Left lung (tissue), 10 donors: ENCODE measurements around the gene UBE3B. TPM values are rescaled to one million over a fixed set of nuclear protein-coding genes. Genes with fewer than 3 reads are reported as not detected.

Source experiments
- ATAC-seq: fragments of 200-7000 bp; cut with Tn5 transposase; one replicate; pipeline ENCODE4 v1.9.1; 2020; ENCODE audit warnings: moderate library complexity
- DNase-seq, 4 donors: peaks; one replicate each; pipeline ENCODE4 v3.0.0-alpha.2; 2013 to 2020
- H3K27ac ChIP-seq, 2 donors: fragments of 200-600 bp; sonication (generic) in 1 of 2; one replicate each; pipeline versions ENCODE4 v1.5.0 to v1.8.0; 2020 to 2021
- H3K27me3 ChIP-seq, 2 donors: fragments of 200-600 bp; sonication (generic) in 1 of 2; one replicate each; pipeline versions ENCODE4 v1.5.0 to v1.8.0; 2020 to 2021
- H3K36me3 ChIP-seq, 2 donors: fragments of 200-600 bp; sonication (generic) in 1 of 2; one replicate each; pipeline versions ENCODE4 v1.5.0 to v1.8.0; 2020 to 2021
- H3K4me1 ChIP-seq, 2 donors: fragments of 200-600 bp; one replicate each; pipeline ENCODE4 v1.8.0; 2021
- H3K4me3 ChIP-seq, 2 donors: fragments of 200-600 bp; sonication (generic) in 1 of 2; one replicate each; pipeline versions ENCODE4 v1.5.0 to v1.8.0; 2020 to 2021; ENCODE audit warnings: mild to moderate bottlenecking in 1 of 2
- H3K9me3 ChIP-seq, 2 donors: fragments of 200-600 bp; sonication (generic) in 1 of 2; one replicate each; pipeline versions ENCODE4 v1.5.0 to v1.8.0; 2020 to 2021
- CTCF ChIP-seq, 2 donors: fragments of 200-600 bp; sonication (generic) in 1 of 2; IDR thresholded peaks; one replicate each; pipeline versions ENCODE4 v1.5.0 to v1.8.0; 2021; ENCODE audit warnings: antibody characterized with exemption in 2 of 2
- intact Hi-C, 2 donors: fragments of 100-400 bp; cut with DNase I; formaldehyde crosslinking; loops; one replicate each; pipeline versions ENCODE4 v1.11.2 to v1.14.2; 2022
- polyA plus RNA-seq, 6 donors: library from polyadenylated mRNA; unstranded; fragments of 120-200 nt; gene quantifications; one replicate each; pipeline ENCODE4 v1.2.1, GENCODE V29; 2013; ENCODE audit not compliant: insufficient read length in 6 of 6
- total RNA-seq, 2 donors: library from RNA; stranded (reverse); fragmentation: NEBNext Ultra II Directional; extraction: Animal tissue kit (Norgen Biotek cat#: 25700); gene quantifications; one replicate each; pipeline ENCODE4 v1.2.1, GENCODE V29; 2021
- donor health status: DM: no; HTN: yes; CAD: no.
- donor health status: DM: no; HTN: no; CAD: no.

Gene UBE3B
- total and polyA plus RNA-seq, 8 donors: 30.5 to 42.5 (median 34.3) TPM

GRCh38 chr12:109519787-109520186, 42.4 kb downstream of the UBE3B start:
- Histone ChIP-seq H3K36me3 (peaks cover 0 to 96% of the 10 kb centered on the region in 2 donors), H3K4me3 (no peak overlapping the region)
- intact Hi-C loops: loop anchor here in 1 of 2 donors (10.0 kb wide), 1 partner anchor 255 kb away; no protein-coding TSS in a partner anchor

GRCh38 chr12:109521831-109522230, 44.4 kb downstream of the UBE3B start:
- Histone ChIP-seq H3K36me3 (peaks cover 0 to 97% of the 10 kb centered on the region in 2 donors), H3K4me1 (no peaks in the 10 kb centered on the region), H3K27me3 (no peaks in the 10 kb centered on the region), H3K27ac (no peak overlapping the region), H3K4me3 (no peak overlapping the region), H3K9me3 (no peaks in the 10 kb centered on the region)
- ATAC-seq (no peak), DNase-seq (no peak)
- no peak for TF ChIP-seq CTCF (IDR thresholded peaks at IDR 0.05)
- intact Hi-C loops: no loop called here

More at GRCh38 chr12:109519787-109520186, 42.4 kb downstream of the UBE3B start:
- ATAC-seq (no peak), DNase-seq (no peak)
- Histone ChIP-seq H3K9me3 (no peaks in the 10 kb centered on the region), H3K27me3 (no peaks in the 10 kb centered on the region), H3K4me1 (no peaks in the 10 kb centered on the region), H3K27ac (no peak overlapping the region)
- TF ChIP-seq CTCF (IDR thresholded peaks at IDR 0.05): no peak

- no peaks in the 10 kb centered on the region for H3K4me1 ChIP-seq
- DNase-seq: no peak
- TF ChIP-seq CTCF (IDR thresholded peaks at IDR 0.05): no peak
- no peak overlapping the region for H3K27ac ChIP-seq
- H3K27me3 ChIP-seq: no peaks in the 10 kb centered on the region
- H3K36me3 ChIP-seq: peaks cover 0 to 97% of the 10 kb centered on the region in 2 donors
- no peak overlapping the region for H3K4me3 ChIP-seq
- intact Hi-C loops: no loop called here
- ATAC-seq: no peak
- no peaks in the 10 kb centered on the region for H3K9me3 ChIP-seq
Measured at GRCh38 chr12:109523071-109523470, 45.6 kb downstream of the UBE3B start.

GRCh38 chr12:109523504-109523903, 46.1 kb downstream of the UBE3B start:
- H3K4me1 ChIP-seq: no peaks in the 10 kb centered on the region

More at GRCh38 chr12:109523504-109523903, 46.1 kb downstream of the UBE3B start:
- Histone ChIP-seq H3K4me3 (no peak overlapping the region), H3K27ac (no peak overlapping the region), H3K27me3 (no peaks in the 10 kb centered on the region), H3K36me3 (peaks cover 0 to 97% of the 10 kb centered on the region in 2 donors), H3K9me3 (no peaks in the 10 kb centered on the region)
- DNase-seq (no peak), ATAC-seq (no peak)
- intact Hi-C loops: no loop called here
- no peak for TF ChIP-seq CTCF (IDR thresholded peaks at IDR 0.05)
